GM19467 (cell line): ENCODE data around the gene PET100.
A peak's percentile ranks its signal among the peaks of the same experiment; 100 is the strongest.
"Not testable (repeated sequence)": the region's sequence is repeated elsewhere in the genome, so short reads cannot be mapped to it uniquely, and the experiment has no call there.

Source experiments
- ATAC-seq: cut with Tn5 transposase; IDR thresholded peaks from one replicate; pipeline ENCODE4 v1.9.1; 2021; ENCODE audit warnings: mild to moderate bottlenecking, moderate library complexity; ENCODE audit not compliant: unreplicated experiment

The PET100 gene

DNA sequence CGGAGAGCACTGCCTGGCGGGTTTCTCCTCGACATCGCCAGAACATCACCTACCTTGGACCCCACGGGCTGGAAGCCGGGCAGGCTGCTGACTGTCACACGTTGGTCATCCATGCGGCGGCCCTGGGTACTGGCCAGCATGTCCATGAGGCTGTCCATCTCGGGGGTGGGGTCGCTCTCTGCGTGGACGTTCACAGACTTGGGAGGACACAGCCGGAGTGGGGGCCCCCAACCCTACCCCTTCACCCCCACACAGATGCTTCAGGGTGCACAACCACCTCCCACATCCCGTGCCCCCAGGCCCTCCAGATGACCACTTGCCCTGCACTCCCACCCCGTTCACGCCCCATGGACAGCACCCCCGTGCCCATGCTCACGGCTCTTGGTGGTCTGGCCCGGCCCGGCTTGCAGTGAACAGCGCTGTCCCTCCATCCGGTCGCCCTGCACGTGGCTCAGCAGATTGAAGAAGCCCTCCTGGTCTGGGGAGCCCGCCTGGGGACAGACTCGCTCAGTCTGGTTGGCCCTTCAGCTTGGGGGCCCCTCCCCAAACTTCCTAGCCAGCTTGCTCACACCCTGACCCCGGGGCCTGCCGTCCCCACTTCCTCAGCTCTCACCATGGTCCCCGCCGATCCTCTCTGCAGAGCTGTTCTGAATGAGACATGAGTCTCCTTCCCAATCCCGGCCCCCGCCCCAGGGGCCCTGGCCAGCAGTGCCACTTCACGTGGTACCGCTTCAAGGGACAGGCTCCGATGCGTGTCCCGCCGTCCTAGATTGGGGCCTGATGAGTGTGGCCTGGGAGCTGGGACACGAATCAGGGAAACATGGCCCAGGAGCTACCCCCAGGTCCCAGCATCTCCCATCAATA is 3.0 kb downstream of the PET100 start:
- ATAC-seq = no peak

DNA sequence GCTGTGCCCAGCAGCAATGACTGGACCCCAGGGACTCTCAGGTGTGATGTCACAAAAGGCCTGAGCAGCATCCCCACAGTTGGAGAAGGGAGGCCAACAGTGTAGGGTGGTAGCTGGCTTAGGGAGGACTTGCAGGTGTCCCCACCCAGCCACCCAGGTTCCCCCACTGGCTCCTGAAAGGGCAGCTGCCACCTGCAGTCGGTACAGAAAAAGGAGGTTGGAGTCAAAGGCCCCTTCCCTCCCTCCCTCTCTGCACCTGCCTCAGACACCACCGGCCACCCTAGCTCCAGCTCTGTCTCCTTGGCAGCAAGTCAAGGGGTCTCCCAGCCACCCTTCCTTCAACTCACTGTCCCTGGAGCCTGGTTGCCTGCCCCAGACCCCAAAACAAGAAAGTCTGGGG is 4.1 kb downstream of the PET100 start, which contains the start of gene PCP2:
PCP2 (minus strand) TSS at position 22 of the 400 bp plus-strand sequence. CDS start 262 bp downstream, outside the sequence.
- ATAC-seq = no peak

GRCh38 chr19:7635670-7636069 is 6.1 kb downstream of the PET100 start:
- ATAC-seq = no peak

DNA sequence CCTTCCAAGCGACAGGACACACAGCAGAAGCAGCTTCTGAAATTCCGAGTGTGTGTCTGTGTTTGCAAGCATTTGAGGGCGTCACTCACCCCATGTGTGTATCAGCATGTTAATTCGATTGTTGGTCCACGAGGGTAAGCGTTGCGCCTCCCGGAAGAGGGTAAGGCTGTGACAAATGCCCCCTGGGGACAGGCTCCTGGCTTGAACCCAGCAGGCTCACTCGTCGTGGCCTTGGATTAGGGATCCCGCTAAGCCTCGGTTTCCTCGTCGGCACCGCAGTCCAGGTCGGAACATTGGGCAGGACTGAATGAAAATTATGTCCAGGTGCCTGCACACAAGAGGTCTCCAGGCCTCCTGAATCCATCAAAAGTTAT is 6.7 kb downstream of the PET100 start:
- no peak for ATAC-seq

GRCh38 chr19:7636691-7637373 is 7.2 kb downstream of the PET100 start, which contains the start of gene STXBP2:
Gene STXBP2 (plus strand): TSS chr19:7637110. CDS start chr19:7637150, 40 bp downstream.
- ATAC-seq = peak; percentile 56

DNA sequence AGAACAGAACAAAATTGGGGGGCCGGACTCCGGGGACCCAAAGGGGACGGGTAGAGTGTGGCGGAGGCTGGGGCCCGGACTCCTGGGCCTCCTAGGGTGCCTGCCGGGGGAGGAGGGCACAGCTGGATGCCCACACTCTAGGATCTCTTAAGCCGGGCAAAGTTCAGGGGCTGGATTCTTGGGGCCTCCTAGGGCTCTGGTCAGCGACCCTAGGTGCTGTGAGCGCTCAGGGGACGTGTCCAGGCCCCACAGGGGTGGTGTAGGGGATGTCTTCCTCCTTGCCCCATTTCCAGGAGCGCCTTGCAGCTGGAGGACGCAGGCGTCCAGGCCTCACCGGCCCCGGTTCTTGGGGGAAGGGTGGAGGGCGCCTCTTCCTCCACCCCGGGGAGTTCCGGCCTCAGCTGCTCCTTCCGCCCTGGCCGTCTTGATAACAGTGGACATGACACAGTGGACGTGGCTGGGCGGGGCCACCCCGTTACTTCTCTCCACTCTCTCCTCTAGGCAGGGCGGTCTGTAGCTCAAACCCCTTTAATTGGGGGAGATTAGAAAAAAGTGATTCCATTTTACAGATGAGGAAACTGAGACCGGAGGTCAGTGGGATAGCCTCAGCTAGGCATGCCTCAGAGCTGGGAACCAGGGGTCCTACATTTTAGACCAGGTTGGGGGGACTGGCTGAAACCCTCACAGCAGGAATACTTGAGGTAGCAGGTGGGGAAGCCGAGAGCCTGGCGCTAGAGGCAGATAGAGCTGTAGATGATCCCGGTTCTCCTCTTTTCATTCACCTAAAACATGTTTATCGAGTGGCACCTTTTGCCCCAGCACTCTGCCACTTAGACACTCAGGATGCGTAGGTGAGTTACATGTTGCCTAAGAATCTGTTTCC is 8.0 kb downstream of the PET100 start:
- ATAC-seq = peak; percentile 19

DNA sequence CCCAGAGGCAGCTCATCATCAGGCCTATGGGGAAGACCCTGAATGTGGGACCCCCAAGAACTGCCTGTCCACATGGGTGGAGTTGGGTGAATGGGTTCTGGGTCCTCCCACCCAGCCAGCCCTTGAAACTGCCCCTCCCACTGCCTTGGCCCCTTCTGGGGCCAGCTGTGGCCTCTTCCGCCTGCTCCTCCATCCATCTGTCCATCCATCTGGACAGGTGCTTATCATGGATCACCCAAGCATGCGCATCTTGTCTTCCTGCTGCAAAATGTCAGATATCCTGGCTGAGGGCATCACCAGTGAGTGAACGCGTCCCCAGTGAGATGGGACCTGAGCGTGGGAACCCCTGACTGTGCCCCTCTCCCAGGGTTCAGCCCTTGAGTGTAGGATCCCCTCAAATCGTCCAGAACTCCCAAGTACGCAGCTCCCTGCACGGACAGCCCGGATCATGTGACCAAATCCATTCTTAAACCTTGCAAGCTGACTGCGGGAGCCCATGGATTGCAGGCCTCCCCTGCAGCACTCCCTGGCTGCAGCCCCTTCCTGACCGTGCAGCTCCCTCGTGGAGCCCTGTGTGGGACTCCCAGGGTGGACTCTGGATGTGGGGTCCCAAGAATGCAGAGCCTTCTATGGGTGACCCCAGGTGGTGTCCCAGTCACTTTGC is 9.3 kb downstream of the PET100 start:
- ATAC-seq = no peak

- ATAC-seq = no peak
These were observed 10.3 kb downstream of the PET100 start for GRCh38 chr19:7639863-7640348.

DNA sequence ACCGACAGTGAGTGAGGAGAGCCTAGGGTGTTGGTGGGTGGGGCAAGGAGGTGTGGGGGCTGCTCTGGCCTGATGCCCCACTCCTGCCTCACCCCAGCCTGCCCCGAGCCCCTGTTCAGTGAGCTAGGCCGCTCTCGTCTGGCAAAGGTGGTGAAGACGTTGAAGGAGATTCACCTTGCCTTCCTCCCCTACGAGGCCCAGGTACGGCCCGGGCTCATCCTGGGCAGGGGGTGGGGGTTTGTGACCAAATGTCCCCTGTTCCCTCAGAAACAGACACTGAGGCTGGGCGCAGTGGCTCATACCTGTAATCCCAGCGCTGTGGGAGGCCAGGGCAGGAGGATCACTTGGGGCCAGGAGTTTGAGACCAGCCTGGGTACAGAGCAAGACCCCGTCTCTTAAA is 11.2 kb downstream of the PET100 start:
- ATAC-seq = no peak

DNA sequence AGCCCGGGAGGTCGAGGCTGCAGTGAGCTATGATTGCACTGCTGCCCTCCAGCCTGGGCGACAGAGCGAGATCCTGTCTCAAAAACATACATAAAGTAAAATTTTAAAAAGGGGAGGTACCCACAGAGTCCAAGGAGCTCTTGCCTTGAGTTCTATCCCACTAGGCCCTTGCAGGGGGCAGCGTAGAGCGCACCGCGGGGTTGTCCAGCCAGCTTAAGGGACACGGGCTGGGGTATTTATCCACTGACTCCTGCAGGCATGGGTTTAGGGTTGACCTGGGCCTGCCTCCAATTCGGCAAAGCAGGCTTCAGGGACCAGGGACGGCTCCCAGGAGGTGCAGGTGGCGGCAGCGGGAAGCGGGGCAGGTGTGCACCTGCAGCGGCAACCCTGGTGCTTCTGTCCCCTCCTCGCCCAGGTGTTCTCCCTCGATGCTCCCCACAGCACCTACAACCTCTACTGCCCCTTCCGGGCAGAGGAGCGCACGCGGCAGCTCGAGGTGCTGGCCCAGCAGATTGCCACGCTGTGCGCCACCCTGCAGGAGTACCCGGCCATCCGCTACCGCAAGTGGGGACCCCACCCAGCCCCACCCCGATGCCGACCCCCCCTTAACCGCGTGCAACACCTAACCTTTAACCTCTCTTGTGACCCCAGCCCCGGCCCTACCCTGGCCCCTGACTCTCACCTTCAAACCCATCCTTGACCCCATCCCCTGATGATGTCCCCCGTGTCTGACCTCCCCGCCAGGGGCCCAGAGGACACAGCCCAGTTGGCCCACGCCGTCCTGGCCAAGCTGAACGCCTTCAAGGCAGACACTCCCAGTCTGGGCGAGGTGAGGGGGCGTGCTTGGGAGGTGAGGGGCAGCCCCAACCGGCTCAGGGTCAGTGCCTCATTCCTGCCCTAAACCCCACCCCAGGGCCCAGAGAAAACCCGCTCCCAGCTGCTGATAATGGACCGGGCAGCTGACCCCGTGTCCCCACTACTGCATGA is 12.0 kb downstream of the PET100 start:
- ATAC-seq = no peak

DNA sequence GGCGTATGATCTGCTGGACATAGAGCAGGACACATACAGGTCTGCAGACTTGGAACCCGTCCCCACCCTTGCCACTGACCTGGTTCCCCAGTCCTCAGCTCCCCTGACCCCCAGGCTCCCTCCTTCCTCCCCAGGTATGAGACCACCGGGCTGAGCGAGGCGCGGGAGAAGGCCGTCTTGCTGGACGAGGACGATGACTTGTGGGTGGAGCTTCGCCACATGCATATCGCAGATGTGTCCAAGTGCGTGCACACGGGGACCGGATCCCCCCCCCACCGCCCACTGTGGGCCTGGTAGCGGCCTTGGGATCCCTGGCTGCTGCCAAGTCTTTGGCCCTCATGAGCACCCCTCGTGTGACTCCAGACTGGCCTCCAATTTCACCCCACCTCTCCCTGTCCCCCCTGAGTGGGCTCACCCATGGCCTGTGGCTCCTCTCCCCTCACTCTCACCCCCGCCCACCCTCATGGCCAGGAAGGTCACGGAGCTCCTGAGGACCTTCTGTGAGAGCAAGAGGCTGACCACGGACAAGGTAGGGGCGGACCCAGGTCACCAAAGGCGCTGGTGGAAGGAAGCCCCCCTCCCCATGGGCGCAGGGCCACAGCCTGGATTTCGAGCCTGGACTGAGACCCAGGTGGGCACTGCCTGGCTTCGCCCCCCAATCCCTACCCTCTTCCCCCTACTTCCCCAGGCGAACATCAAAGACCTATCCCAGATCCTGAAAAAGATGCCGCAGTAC is 12.9 kb downstream of the PET100 start:
- ATAC-seq = no peak

- ATAC-seq = no peak
These were observed 13.4 kb downstream of the PET100 start for GRCh38 chr19:7643031-7643415.

DNA sequence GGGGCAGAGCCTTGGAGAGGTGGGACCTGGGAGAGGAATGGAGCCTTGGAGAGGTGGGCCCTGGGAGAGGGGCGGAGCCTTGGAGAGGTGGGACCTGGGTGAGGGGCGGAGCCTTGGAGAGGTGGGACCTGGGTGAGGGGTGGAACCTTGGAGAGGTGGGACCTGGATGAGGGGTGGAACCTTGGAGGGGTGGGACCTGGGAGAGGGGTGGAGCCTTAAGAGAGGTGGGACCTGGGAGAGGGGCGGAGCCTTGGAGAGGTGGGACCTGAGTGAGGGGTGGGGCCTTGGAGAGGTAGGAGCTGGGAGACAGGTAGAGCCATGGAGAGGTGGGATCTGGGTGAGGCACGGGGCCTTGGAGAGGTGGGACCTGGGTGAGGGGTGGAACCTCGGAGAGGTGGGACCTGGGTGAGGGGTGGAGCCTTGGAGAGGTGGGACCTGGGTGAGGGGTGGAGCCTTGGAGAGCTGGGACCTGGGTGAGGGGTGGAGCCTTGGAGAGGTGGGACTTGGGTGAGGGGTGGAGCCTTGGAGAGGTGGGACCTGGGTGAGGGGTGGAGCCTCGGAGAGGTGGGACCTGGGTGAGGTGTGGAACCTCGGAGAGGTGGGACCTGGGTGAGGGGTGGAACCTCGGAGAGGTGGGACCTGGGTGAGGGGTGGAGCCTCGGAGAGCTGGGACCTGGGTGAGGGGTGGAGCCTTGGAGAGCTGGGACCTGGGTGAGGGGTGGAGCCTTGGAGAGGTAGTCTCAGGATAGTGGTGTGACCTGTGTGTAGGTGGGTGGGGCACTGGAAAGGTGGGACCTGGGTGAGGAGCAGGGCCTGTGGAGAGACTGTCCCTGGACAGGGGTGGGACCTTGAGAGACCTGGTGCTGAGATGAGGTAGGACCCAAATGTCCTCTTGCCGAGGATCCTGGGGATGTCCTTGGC is 14.3 kb downstream of the PET100 start:
- not testable (repeated sequence) for ATAC-seq

GRCh38 chr19:7644550-7644877 is 14.9 kb downstream of the PET100 start:
- ATAC-seq = no peak

DNA sequence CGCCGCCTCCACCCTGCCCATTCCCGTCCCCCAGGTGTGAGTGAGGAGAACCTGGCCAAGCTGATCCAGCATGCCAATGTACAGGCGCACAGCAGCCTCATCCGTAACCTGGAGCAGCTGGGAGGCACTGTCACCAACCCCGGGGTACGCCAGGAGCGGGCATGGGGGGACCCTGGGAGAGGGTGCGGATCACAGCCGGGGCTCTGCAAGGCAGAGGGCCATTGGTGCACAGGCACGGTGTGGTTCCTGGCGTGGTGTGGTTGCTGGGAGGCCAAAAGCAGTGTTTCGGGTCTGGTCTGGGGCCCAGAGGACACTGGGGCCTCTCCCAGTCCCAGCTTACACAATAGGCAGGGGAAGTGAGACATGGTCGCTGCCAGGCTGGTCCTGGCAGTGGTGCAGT is 15.6 kb downstream of the PET100 start:
- ATAC-seq = no peak

DNA sequence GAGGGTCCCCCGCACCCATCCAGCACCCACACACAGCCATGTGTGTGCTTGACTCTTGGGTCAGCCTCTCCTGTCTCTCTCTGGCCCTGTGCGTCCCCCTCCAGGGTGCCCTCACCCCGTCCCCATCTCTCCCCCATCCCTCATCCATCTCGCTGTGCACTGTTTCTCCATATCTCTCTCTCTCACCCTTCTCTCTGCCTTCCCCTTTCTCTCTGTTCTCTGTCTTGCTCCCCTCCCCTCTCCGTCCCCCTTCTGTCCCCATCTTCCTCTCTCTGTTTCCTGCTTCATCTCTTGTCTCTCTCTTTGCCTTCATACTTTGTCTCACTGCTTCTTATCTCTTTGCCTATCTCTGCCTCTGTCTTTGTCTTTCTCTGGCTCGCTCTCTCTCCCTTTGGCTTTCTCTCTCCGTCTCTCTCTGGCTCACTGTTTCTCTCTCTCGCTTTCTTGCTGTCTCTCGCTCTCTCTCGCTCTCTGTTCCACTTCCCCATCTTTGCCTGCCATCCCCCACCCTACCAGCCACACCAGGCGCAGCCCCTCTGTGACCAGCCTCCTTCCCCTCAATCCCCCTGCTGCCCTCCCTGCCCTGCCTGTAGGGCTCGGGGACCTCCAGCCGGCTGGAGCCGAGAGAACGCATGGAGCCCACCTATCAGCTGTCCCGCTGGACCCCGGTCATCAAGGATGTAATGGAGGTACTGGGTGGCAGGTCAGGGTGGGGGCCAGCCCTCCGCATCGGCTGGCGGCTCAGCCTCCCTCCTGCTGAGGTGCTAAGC is 16.2 kb downstream of the PET100 start:
- no peak for ATAC-seq

DNA sequence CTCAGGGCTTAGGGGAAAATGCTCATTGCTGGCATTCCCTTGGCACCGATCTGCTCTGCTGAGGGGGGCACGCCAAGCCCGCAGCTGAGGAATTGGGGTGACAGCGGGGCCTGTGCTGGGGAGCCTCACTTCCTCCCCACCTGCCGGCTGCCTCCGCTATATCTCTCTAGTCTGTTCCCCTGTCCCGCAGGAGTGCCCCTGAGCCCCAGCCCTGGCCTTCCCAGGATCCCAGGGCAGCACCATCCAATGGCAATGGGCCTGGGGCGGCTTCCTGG is 16.8 kb downstream of the PET100 start:
- no peak for ATAC-seq
